HG03439 (cell line): ENCODE measurements around the gene CALML3.

Source experiments
- ATAC-seq: cut with Tn5 transposase; IDR thresholded peaks from one replicate; pipeline ENCODE4 v1.9.1; 2021; ENCODE audit warnings: mild to moderate bottlenecking, moderate library complexity; ENCODE audit not compliant: unreplicated experiment

The CALML3 gene

DNA sequence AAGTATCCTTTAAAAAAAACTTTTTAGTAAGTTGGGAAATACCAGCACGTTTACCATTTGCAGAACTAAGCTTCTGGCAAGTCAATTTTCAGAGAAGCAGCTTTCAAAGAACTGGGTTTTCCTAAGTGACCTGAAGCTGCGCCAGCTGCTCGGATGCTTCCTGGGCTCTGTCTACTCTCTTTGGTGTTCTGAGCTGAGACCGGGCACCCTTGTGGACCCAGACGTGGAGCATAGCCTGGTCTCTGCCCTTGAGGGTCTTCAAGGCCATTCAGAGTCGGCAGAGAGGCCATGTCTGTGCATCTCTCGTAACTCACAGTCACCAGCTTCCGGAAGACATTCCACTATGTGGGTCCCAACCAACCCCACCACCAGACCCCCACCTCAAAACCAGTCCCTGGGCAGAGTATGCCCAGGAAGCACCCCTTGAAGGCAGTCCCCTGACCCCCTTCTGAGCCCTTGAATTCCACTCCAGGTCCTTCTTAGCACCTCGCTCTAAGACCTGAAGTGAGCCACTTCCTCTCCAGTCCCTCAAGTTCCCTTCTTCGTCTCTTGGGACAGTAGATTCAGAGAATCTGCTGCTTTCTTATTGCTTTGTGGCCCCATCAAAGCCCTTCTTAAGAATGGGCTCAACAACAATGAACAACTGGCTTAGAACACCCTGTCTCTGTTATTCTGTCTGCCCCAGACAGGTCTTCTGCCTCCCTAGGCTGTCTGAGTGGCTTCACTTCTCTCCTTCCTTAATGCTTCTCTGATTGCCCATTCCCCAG is 33.9 kb upstream of the CALML3 start:
- ATAC-seq, result no peak

DNA sequence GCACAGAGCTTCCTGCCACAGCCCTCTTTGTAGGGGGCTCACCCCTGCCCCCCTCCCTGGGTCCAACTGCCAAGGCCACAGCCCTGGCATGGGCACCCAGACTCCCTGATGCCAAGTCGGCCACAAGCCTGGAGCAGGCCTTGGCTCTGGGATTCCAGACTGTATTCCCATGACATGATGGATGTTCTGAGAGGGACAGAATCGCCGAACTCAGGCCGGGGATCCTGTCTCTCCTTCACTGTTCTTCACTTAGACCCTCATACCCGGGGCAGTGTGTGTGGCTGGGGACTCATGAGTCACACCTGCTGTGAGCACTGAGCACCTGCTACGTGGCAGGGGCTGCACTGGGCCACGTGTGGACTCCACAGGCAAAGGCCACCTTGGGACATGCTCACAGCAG is 33.3 kb upstream of the CALML3 start:
- ATAC-seq, result no peak

DNA sequence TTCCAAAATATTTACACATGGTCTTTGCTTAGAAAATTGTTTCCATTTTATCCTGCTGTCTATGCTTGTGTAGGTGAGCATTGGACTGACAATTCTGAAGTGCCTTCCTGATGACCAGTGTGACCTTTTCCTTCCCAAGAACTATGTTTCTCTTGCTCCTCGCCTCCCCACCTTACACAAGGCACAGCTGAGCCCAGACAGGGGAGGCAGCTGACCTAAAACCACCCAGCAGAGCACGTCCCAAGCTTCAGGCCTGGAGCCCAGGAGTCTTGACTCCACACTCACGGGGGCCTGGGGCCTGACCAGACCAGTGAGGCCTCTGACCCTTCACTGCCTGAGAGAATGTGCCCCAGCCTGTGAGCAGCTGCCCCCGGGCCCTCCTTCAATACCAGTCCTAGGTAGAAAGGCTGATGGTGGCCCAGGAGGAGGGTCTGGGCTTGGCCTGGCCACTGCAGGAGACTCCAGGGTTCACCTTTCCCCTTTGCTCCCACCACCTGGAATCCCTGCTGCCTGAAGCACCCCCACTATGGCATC is 32.4 kb upstream of the CALML3 start:
- no peak for ATAC-seq

- ATAC-seq, result no peak
Measured at GRCh38 chr10:5492929-5493576, 31.7 kb upstream of the CALML3 start.

- ATAC-seq, result no peak
Measured at GRCh38 chr10:5493691-5494090, 31.1 kb upstream of the CALML3 start.

- ATAC-seq, result no peak
Measured at GRCh38 chr10:5494611-5495010, 30.1 kb upstream of the CALML3 start.

GRCh38 chr10:5496261-5497250 is 28.2 kb upstream of the CALML3 start:
- ATAC-seq, result no peak

DNA sequence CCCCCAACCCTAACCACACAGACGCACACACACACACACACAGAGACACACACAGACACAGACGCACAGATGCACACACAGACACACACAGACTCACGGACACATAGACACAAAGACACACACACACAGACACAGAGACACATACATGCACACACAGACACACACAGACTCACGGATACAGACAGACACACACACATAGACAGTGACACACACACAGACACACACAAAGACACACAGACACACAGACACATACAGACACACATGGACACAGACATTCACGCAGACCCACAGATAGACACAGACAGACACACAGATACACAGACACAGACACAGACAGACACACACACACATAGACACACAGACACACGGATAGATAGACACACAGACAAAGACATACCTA is 27.5 kb upstream of the CALML3 start:
- ATAC-seq, result no peak

DNA sequence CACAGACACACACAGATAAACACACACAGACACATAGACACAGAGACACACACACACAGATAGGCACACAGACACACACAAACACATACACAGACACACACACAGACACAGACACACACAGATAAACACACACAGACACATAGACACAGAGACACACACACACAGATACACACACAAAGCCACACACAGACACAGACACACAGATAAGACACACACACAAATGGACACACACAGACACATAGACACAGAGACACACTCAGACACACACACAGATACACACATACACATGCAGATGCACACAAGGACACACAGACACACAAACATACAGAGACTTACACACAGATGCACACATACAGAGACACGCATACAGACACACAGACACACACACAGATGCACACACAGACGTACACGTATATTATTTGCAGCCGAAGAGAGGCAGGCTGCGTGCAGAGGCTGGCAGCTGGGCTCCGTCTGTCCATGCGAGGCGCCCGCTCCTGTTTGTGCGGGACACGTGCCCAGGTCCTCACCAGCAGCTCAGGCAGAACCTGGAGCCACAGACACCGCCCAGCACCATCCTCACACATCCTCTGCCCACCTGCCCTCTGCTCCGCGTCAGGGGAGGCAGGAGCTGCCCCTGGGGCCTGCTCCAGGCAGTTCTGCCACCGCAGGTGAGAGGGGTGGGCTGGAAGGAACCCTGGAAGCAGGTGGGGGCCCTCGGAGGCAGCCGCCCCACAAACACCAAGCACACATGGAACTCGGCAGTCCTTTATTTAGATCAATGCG is 26.6 kb upstream of the CALML3 start:
- ATAC-seq, result no peak

DNA sequence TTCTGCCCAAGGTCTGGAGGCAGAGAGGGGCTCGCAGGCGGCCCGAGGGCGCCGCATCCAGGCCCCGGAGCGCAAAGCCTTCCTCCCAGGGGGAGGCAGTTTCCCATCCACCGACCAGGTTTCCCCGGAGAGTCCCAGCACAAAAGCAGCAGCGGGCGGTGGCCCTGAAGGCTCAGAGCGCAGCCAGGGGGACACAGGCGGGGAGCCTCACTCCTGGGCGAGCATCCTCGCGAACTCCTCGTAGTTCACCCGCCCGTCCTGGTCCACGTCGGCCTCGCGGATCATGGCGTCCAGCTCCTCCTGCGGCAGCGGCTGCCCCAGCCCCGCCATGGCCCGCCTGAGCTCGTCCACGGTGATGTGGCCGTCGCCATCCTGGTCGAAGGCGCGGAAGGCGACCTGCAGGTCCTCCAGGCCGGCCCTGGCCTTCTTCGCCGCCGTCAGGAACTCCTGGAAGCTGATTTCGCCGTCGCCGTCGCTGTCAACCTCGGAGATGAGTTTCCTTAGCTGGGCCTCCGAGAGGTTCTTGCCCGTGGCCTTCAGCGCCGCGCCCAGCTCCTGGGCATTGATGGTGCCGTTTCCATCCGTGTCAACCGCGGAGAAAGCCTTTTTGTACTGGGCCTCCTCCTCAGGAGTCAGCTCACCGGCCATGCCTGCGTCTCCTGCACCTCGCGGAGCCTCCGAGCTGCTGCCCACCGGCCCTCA is 25.8 kb upstream of the CALML3 start:
- no peak for ATAC-seq

DNA sequence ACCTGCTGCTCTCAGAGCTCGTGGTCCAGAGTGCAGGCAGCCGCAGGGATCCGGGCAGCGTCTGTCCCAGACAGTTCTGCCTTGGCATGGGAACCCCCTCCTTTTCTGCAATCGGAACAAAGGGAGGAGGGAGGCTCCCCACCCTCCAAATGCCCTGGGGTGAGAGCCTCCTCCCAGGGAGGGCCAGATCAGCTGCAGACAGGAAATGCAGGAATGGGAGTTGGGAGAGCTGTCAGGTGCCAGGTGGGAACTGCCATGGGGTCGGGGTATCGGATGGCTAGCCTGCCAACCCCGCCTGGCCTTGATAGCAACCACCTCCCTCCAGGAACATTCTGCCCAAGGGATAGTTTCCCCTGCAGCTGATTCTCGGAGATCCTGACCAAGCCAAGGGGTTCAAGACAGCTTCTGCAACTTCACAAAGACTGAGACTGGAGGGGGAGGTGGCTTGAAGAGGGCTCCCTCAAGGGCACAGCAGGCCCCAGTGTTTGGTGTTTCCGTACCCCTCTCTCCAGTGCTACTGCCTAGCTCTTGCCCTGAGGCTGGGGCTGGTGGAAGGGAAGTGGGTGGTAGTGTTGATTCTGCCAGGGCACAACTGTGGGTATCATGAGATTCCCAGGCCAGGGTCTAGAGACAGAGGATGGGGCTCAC is 25.1 kb upstream of the CALML3 start, which contains the start of gene CALML5:
Gene CALML5, minus strand, starts transcription at position 78 of the 648 bp plus-strand sequence. CDS start 132 bp downstream, outside the sequence.
- ATAC-seq, result no peak

DNA sequence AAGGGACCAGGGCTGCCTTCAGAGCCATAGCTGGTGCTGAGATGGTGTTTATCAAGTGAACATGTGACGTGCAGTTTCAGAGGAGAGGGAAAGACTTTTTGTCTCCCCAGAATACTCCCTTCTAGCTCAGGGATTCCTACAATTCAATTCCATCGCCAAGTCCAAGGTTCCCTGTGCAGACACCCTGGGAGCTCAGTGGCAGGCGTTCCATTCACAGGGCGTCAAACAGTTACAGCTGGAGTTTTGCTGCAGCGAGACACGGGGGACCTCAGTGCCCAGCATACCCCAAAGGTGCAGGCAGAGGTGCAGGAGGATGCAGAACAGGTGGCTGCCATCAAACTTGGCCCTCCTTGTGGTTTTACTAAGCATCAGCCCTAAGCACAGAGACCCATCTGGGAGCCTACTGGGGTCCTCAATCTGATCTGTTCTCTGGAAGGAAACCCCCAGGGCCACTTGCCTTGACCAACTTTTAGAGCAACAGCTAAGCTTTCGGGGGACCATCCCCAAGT is 24.5 kb upstream of the CALML3 start:
- ATAC-seq, result no peak

DNA sequence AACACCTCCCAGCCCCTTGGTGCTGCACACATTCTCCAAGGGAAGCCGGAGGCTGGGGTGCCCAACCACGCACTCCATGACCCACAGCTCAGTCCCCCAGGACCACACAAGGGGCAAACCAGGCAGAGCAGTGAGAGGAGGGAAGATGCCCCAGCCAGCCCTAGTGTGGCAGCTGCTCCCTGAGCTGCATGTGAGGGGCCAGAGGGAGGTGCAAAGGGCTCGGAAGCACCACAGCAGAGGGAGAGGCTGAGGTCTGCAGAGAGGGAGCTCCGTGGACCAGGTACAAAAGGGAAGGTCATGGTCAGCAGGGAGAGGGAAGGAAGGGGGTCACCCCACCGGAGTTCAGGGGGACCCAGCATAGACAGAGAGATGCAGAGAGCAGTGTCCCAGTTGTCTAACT is 23.9 kb upstream of the CALML3 start:
- no peak for ATAC-seq

DNA sequence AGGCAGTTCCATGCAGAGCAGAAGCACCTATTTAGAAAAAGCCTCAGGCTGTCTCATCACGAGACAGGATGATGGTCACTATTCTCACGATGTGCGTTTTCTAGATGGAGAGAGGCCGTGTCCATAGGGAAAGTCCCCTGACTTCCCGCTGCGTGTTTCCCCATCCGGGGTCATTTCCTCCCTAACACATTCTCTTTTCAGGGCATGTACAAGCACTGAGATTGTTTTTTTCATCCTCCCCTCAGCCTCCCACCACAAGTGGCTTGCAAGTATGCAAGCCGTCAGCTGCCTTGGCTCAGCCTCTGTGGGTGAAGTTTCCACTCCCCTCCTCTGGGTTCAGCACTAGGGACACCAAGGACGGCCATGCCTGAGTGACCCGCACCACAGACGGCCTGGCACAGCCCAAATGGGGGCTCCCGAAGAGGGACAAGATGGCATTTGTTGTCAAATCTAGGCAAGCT is 22.7 kb upstream of the CALML3 start:
- ATAC-seq, result no peak

GRCh38 chr10:5502571-5503476 is 21.9 kb upstream of the CALML3 start:
- no peak for ATAC-seq

- ATAC-seq, result no peak
Measured at GRCh38 chr10:5503477-5503835, 21.3 kb upstream of the CALML3 start.

DNA sequence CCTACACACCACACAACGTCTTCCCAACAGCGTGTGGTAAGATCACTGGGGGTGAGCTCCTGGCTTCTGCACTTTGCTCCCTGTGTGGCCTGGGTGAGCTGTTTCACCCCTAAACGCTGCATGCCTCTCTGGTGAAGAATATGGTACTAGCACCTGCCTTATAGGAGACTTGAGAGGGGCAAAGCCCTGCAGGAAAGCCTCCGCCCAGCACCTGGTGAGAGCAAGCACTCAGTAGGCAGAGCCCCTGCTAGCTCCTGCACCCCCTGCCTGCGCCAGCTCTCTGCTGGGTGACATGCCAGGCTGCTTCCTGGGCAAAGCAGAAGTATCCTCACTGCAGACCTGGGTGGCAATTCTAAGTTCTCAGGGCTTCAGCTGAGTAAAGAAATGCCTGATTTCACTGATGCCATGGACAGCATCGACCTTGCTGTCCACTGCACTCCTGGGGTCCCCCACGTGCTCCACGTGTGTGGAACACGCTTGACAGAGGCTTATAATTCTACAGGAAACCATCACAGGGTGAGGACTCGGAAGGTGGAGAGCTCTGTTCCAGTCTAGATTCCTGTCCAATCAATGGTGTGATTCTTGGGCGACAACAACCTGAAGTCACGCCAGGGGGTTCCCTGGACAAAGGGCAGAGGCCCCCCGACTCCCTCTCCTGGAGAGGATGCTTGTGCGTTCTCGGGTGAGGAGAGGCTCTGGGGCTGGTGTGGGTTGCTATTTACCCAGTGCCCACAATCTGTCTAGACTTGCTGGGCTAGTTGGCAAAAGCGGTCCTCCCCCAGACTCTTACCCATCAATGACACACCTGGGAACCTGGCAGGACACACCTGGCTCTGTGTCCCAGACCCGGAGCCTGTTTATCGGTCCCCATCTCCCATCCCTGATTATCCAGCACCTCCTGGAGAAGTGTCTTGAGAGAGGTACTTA is 20.4 kb upstream of the CALML3 start:
- no peak for ATAC-seq
